GM23338 (cell line): ENCODE measurements around the gene MYO15B. TPM values are rescaled to one million over a fixed set of nuclear protein-coding genes. Genes with fewer than 3 reads are reported as not detected.

Experiments
- ATAC-seq: fragments of 200-7000 bp; cut with Tn5 transposase; 3 replicates; pipeline ENCODE4 v1.9.1; 2020
- DNase-seq: peaks from one replicate; pipeline ENCODE4 v3.0.0-alpha.2; 2015; ENCODE audit warnings: low spot score
- H2AFZ ChIP-seq: fragments of 200-600 bp; sonication (generic); 2 replicates; pipeline ENCODE4 v1.8.0; 2016; ENCODE audit warnings: antibody characterized with exemption, mild to moderate bottlenecking, moderate library complexity
- H3F3A ChIP-seq: fragments of 200-600 bp; sonication (generic); replicated peaks from 2 replicates; pipeline ENCODE4 v1.8.0; 2017; ENCODE audit warnings: antibody characterized with exemption, mixed run types, low read depth
- H3K27ac ChIP-seq: fragments of 200-600 bp; sonication (generic); 2 replicates; pipeline ENCODE4 v1.6.1; 2016; ENCODE audit warnings: low read depth
- H3K27me3 ChIP-seq: fragments of 200-600 bp; sonication (generic); 2 replicates; pipeline ENCODE4 v1.8.0; 2016; ENCODE audit warnings: mild to moderate bottlenecking, mixed run types, moderate library complexity; ENCODE audit not compliant: insufficient read depth
- H3K36me3 ChIP-seq: fragments of 200-600 bp; sonication (generic); 2 replicates; pipeline ENCODE4 v1.8.0; 2016; ENCODE audit warnings: mild to moderate bottlenecking; ENCODE audit not compliant: insufficient read depth
- H3K4me1 ChIP-seq: fragments of 200-600 bp; sonication (generic); 2 replicates; pipeline ENCODE4 v1.8.0; 2016; ENCODE audit warnings: mild to moderate bottlenecking, moderate library complexity; ENCODE audit not compliant: insufficient read depth
- H3K4me2 ChIP-seq: fragments of 200-600 bp; sonication (generic); 2 replicates; pipeline ENCODE4 v1.7.1; 2017; ENCODE audit warnings: mixed run types
- H3K4me3 ChIP-seq: fragments of 200-600 bp; sonication (generic); 2 replicates; pipeline ENCODE4 v1.6.1; 2016; ENCODE audit warnings: mixed run types
- H3K79me2 ChIP-seq: fragments of 200-600 bp; sonication (generic); replicated peaks from 2 replicates; pipeline ENCODE4 v1.8.0; 2017; ENCODE audit warnings: mild to moderate bottlenecking; ENCODE audit not compliant: insufficient read depth
- H3K9me2 ChIP-seq: fragments of 200-600 bp; sonication (generic); 2 replicates; pipeline ENCODE4 v1.8.0; 2017; ENCODE audit not compliant: insufficient read depth
- H4K20me1 ChIP-seq: fragments of 200-600 bp; sonication (generic); replicated peaks from 2 replicates; pipeline ENCODE4 v1.8.0; 2017; ENCODE audit warnings: mild to moderate bottlenecking; ENCODE audit not compliant: insufficient read depth
- H3K27ac Mint-ChIP-seq: 2 replicates; pipeline ENCODE4 v1.8.0; 2020; ENCODE audit warnings: inconsistent platforms, mild to moderate bottlenecking, moderate library complexity, mixed read lengths
- H3K27me3 Mint-ChIP-seq: 3 replicates; pipeline ENCODE4 v1.8.0; 2022; ENCODE audit warnings: low read depth, mild to moderate bottlenecking, moderate library complexity, mixed read lengths, inconsistent platforms; ENCODE audit not compliant: insufficient read depth, poor library complexity
- H3K36me3 Mint-ChIP-seq: 3 replicates; pipeline ENCODE4 v1.8.0; 2021; ENCODE audit warnings: low read depth, mild to moderate bottlenecking, inconsistent platforms, moderate library complexity, mixed read lengths
- H3K4me1 Mint-ChIP-seq: 3 replicates; pipeline ENCODE4 v1.8.0; 2020; ENCODE audit warnings: mild to moderate bottlenecking, inconsistent platforms, mixed read lengths
- H3K4me3 Mint-ChIP-seq: 3 replicates; pipeline ENCODE4 v1.8.0; 2021; ENCODE audit warnings: moderate library complexity, mild to moderate bottlenecking, inconsistent platforms, mixed read lengths
- H3K9me3 Mint-ChIP-seq: 3 replicates; pipeline ENCODE4 v1.8.0; 2020; ENCODE audit warnings: moderate library complexity, mild to moderate bottlenecking, inconsistent platforms, mixed read lengths
- CREB1 ChIP-seq: fragments of 250-450 bp; sonication (Bioruptor Pico); IDR thresholded peaks from 2 replicates; pipeline ENCODE4 v1.5.0; 2020; ENCODE audit warnings: low read depth, mild to moderate bottlenecking, moderate library complexity
- EZH2 ChIP-seq: fragments of 200-600 bp; sonication (generic); IDR thresholded peaks from one replicate; pipeline ENCODE4 v1.8.0; 2017; ENCODE audit warnings: antibody characterized with exemption, mild to moderate bottlenecking, low read depth; ENCODE audit not compliant: unreplicated experiment
- EZH2phosphoT487 ChIP-seq: fragments of 200-600 bp; sonication (generic); IDR thresholded peaks from one replicate; pipeline ENCODE4 v1.8.1; 2018; ENCODE audit warnings: antibody characterized with exemption; ENCODE audit not compliant: unreplicated experiment
- JUNB ChIP-seq: IDR thresholded peaks from one replicate; pipeline ENCODE4 v1.6.1; 2016; ENCODE audit warnings: antibody characterized with exemption; ENCODE audit not compliant: unreplicated experiment
- NANOG ChIP-seq: IDR thresholded peaks from 2 replicates; pipeline ENCODE4 v1.6.1; 2016; ENCODE audit warnings: antibody characterized with exemption, borderline replicate concordance
- POLR2AphosphoS5 ChIP-seq: IDR thresholded peaks from 2 replicates; pipeline ENCODE4 v1.6.1; 2016; ENCODE audit warnings: antibody characterized with exemption, low read depth
- STAT1 ChIP-seq: IDR thresholded peaks from one replicate; pipeline ENCODE4 v1.6.1; 2016; ENCODE audit warnings: antibody characterized with exemption; ENCODE audit not compliant: unreplicated experiment
- ZNF114 ChIP-seq: fragments of 250-450 bp; sonication (Bioruptor Pico); IDR thresholded peaks from 2 replicates; pipeline ENCODE4 v1.5.0; 2020; ENCODE audit warnings: mild to moderate bottlenecking, moderate library complexity
- polyA plus RNA-seq: library from polyadenylated mRNA; unstranded; fragments of >200 nt; fragmentation: Nextera tagmentation; extraction: Ambion mirVana; gene quantifications from 2 replicates; pipeline ENCODE4 v1.2.1, GENCODE V29; 2016
- total RNA-seq: library from RNA; depleted of rRNA; stranded (reverse); fragments of >200 nt; shearing (Covaris generic); gene quantifications from 2 replicates; pipeline ENCODE4 v1.2.3, GENCODE V29; 2014
- TF ChIP-seq, protein P1 (sequence below): IDR thresholded peaks from one replicate; pipeline ENCODE4 v1.6.1; 2018; ENCODE audit warnings: antibody characterized with exemption; ENCODE audit not compliant: unreplicated experiment
- TF ChIP-seq, protein P2 (sequence below): IDR thresholded peaks from 2 replicates; pipeline ENCODE4 v1.6.1; 2016; ENCODE audit warnings: antibody characterized with exemption
- TF ChIP-seq, protein P3 (sequence below): fragments of 250-450 bp; sonication (Bioruptor Pico); IDR thresholded peaks from 2 replicates; pipeline ENCODE4 v1.5.0; 2020; ENCODE audit warnings: mild to moderate bottlenecking, moderate library complexity

The MYO15B gene
- total and polyA plus RNA-seq, 2 experiments from 2014 or later: 6.6 to 12.4 TPM

DNA sequence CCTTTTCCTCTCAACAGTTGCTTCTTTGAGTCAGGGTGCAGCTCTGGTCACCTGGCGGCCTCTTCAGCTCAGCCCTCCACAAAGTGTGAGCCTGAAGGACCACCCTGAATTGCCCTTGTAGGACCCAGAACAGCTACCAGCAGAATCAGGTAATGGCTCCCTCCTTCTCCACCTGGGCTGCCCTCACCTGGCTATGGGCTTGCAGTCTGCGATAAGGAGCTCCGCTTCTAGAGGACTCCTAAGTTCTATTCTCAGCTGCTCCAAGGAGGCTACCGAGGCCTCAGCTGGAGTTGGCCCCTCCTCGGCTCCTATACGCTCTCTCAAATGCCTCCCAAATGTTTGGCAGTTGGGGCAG is 59.0 kb downstream of the MYO15B start (continued):
- TF ChIP-seq, protein P1, sequence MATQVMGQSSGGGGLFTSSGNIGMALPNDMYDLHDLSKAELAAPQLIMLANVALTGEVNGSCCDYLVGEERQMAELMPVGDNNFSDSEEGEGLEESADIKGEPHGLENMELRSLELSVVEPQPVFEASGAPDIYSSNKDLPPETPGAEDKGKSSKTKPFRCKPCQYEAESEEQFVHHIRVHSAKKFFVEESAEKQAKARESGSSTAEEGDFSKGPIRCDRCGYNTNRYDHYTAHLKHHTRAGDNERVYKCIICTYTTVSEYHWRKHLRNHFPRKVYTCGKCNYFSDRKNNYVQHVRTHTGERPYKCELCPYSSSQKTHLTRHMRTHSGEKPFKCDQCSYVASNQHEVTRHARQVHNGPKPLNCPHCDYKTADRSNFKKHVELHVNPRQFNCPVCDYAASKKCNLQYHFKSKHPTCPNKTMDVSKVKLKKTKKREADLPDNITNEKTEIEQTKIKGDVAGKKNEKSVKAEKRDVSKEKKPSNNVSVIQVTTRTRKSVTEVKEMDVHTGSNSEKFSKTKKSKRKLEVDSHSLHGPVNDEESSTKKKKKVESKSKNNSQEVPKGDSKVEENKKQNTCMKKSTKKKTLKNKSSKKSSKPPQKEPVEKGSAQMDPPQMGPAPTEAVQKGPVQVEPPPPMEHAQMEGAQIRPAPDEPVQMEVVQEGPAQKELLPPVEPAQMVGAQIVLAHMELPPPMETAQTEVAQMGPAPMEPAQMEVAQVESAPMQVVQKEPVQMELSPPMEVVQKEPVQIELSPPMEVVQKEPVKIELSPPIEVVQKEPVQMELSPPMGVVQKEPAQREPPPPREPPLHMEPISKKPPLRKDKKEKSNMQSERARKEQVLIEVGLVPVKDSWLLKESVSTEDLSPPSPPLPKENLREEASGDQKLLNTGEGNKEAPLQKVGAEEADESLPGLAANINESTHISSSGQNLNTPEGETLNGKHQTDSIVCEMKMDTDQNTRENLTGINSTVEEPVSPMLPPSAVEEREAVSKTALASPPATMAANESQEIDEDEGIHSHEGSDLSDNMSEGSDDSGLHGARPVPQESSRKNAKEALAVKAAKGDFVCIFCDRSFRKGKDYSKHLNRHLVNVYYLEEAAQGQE: no peak
- TF ChIP-seq JUNB (no peak), NANOG (no peak)

DNA sequence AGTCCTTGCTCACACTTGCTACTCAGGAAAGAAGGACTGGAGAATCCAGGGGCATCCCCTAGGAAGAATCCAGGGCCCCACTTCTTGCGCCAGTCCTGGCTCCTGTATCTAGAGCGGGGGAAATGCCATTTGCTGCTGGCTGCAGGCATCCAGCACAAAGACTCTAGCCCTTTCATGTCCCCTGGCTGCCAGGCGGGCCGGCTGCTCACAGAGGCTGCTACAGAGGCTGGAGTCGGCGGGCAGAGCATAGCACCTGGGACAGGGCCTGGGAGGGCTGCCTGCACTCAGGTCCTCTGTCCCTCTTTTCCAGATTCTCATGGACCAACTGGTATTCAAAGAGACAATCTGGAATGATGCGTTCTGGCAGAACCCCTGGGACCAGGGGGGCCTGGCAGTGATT is 59.5 kb downstream of the MYO15B start:
- Histone ChIP-seq H3K79me2 (no peaks in the 10 kb centered on the region), H3K4me3 (no peak overlapping the region), H3K27me3 (no peaks in the 10 kb centered on the region), H3K4me2 (no peak overlapping the region), H3K9me2 (0 out of 2 replicates have a peak, but pooled peaks cover 3% of the 10 kb centered on the region), H2AFZ (no peak overlapping the region), H3K4me1 (peaks cover 16% of the 10 kb centered on the region), H3K27ac (no peak overlapping the region), H3K36me3 (no peaks in the 10 kb centered on the region; the same call in 1 of the 2 replicates), H4K20me1 (no peaks in the 10 kb centered on the region; the same call in 1 of the 2 replicates), H3F3A (no peaks in the 10 kb centered on the region)
- Mint-ChIP-seq H3K4me1 (peaks cover 17% of the 10 kb centered on the region), H3K27me3 (peaks cover 4% of the 10 kb centered on the region), H3K4me3 (no peak overlapping the region), H3K36me3 (peaks cover 31% of the 10 kb centered on the region), H3K27ac (no peak overlapping the region), H3K9me3 (no peaks in the 10 kb centered on the region)
- ATAC-seq (no peak), DNase-seq (no peak)
- TF ChIP-seq STAT1 (no peak), CREB1 (CRISPR knock-in tag) (no peak), EZH2phosphoT487 (no peak), EZH2 (no peak), POLR2AphosphoS5 (no peak), ZNF114 (CRISPR knock-in tag) (no peak)
- TF ChIP-seq, protein P2, sequence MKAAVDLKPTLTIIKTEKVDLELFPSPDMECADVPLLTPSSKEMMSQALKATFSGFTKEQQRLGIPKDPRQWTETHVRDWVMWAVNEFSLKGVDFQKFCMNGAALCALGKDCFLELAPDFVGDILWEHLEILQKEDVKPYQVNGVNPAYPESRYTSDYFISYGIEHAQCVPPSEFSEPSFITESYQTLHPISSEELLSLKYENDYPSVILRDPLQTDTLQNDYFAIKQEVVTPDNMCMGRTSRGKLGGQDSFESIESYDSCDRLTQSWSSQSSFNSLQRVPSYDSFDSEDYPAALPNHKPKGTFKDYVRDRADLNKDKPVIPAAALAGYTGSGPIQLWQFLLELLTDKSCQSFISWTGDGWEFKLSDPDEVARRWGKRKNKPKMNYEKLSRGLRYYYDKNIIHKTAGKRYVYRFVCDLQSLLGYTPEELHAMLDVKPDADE: no peak
- TF ChIP-seq, protein P1: no peak
- TF ChIP-seq, protein P3, sequence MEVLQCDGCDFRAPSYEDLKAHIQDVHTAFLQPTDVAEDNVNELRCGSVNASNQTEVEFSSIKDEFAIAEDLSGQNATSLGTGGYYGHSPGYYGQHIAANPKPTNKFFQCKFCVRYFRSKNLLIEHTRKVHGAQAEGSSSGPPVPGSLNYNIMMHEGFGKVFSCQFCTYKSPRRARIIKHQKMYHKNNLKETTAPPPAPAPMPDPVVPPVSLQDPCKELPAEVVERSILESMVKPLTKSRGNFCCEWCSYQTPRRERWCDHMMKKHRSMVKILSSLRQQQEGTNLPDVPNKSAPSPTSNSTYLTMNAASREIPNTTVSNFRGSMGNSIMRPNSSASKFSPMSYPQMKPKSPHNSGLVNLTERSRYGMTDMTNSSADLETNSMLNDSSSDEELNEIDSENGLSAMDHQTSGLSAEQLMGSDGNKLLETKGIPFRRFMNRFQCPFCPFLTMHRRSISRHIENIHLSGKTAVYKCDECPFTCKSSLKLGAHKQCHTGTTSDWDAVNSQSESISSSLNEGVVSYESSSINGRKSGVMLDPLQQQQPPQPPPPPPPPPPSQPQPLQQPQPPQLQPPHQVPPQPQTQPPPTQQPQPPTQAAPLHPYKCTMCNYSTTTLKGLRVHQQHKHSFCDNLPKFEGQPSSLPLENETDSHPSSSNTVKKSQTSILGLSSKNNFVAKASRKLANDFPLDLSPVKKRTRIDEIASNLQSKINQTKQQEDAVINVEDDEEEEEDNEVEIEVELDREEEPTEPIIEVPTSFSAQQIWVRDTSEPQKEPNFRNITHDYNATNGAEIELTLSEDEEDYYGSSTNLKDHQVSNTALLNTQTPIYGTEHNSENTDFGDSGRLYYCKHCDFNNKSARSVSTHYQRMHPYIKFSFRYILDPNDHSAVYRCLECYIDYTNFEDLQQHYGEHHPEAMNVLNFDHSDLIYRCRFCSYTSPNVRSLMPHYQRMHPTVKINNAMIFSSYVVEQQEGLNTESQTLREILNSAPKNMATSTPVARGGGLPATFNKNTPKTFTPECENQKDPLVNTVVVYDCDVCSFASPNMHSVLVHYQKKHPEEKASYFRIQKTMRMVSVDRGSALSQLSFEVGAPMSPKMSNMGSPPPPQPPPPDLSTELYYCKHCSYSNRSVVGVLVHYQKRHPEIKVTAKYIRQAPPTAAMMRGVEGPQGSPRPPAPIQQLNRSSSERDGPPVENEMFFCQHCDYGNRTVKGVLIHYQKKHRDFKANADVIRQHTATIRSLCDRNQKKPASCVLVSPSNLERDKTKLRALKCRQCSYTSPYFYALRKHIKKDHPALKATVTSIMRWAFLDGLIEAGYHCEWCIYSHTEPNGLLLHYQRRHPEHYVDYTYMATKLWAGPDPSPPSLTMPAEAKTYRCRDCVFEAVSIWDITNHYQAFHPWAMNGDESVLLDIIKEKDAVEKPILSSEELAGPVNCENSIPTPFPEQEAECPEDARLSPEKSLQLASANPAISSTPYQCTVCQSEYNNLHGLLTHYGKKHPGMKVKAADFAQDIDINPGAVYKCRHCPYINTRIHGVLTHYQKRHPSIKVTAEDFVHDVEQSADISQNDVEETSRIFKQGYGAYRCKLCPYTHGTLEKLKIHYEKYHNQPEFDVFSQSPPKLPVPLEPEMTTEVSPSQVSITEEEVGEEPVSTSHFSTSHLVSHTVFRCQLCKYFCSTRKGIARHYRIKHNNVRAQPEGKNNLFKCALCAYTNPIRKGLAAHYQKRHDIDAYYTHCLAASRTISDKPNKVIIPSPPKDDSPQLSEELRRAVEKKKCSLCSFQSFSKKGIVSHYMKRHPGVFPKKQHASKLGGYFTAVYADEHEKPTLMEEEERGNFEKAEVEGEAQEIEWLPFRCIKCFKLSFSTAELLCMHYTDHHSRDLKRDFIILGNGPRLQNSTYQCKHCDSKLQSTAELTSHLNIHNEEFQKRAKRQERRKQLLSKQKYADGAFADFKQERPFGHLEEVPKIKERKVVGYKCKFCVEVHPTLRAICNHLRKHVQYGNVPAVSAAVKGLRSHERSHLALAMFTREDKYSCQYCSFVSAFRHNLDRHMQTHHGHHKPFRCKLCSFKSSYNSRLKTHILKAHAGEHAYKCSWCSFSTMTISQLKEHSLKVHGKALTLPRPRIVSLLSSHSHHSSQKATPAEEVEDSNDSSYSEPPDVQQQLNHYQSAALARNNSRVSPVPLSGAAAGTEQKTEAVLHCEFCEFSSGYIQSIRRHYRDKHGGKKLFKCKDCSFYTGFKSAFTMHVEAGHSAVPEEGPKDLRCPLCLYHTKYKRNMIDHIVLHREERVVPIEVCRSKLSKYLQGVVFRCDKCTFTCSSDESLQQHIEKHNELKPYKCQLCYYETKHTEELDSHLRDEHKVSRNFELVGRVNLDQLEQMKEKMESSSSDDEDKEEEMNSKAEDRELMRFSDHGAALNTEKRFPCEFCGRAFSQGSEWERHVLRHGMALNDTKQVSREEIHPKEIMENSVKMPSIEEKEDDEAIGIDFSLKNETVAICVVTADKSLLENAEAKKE (CRISPR knock-in tag): no peak
